HG02588 (cell line): ENCODE measurements around the gene PROM1.

Experiments
- ATAC-seq: cut with Tn5 transposase; IDR thresholded peaks from one replicate; pipeline ENCODE4 v1.9.1; 2021; ENCODE audit warnings: mild to moderate bottlenecking, moderate library complexity; ENCODE audit not compliant: unreplicated experiment

The PROM1 gene

DNA sequence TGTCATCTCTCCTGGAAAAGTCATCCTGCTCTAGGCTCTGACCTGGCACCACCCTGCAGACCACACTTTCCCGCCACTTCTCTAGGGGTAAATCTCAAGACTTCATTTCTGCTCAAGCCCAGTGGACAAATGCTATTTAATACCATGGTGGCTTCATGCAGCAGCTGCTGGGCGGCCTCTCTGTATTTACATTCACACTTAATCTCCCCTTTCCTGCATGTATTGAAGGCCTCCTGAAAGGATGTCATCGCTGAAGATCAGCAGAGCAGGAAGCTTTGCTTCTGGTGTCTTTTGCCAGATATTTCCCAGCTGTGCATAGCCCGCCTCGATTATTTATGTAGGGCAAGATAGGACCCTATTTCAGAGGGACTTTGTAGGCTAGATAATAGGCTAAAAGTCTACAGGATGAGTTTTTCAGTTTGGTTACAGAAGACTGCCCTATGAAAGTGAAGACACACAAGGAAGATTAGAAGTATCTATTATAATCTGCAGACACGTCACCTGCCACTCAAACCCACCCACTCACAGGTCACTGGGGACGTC, 17.2 kb downstream of the PROM1 start:
- ATAC-seq, result no peak

DNA sequence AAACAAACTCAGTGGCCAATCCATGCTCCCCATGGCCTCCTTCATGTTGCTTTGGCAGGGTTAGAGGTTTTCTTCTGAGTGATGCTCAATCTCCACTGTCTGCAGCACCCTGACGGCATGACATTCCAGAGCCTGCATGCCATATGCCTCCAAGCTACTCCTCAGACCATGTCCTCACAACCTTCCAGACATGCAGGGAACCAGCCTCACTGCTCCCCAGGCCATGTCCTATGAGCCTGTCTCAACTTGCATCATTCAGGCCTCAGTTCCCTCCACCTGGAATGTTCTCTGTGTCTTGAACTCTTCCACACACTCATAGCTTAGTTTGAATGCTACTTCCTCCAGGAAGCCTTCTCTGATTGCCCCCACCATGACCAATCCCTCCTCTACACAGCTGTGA, 18.8 kb downstream of the PROM1 start:
- ATAC-seq, result no peak

DNA sequence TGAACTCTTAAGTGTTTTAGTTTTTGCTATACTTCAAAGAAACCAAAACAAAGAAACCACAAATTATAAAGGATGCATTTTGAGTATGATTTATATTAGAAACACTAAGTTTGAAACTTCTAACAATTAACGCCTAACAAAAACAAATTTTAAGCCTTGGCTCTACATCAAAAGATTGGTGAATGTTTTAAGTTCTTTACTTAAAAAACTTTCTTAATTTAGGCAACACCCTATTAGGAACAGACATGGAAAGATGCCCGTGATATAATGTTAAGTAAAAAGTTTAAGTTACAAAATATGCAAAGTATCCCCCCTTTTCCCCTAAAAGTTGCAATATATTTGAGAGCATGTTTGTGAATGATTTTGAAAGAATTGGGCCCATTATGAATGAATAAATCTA, 21.2 kb downstream of the PROM1 start:
- no peak for ATAC-seq

DNA sequence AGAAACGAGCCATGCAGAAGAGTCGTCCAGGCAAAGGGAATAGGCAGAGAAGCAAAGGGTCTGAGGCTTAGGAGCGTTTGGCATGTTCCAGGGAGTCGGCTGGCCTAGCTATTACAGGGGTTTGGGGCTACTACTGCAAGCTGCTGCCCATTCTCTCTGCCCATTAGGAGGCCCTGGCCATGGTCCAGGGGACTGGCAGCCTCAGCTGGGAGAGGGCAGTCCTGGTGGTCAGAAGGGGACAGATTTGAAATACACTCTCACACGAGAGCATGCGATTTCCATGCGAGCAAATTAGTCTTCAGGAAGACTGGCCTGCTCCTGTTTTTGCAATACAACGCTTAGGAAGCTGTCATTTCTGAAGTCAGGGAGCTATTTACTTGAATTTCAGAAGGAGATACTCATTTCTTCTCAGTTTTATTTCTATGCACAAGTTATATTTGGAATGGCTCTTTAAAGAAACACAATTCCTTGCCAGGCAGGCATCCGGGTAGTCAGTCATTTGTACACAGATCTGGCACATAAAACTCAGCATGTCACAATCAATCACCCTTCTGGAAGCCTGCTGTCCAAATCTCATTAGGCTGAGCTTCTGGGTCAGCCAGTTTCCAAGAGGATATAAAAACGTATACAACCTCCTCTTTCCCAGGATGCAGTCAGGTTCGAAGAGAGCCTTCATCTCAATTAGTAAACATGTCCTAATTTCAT, 27.0 kb downstream of the PROM1 start:
- no peak for ATAC-seq

DNA sequence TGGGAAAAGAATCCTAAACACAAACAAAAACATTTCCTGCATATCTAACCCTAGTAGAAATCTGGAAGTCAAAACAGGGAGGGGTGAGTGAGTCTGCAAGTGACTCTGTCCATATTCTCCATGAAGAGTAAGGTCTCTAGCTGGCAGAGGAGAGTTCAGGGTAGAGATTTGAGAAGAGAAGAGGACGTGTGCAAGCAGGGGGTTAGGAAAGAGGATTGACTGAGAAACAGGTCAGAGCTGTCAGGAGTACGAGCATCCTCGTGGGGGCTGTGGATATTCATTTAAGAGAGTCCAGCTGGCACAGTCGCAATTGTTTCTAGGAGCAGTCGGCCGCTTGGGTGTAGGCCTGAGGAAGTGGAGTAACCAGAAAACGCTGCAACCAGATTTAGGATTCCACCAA, 27.9 kb downstream of the PROM1 start:
- no peak for ATAC-seq

DNA sequence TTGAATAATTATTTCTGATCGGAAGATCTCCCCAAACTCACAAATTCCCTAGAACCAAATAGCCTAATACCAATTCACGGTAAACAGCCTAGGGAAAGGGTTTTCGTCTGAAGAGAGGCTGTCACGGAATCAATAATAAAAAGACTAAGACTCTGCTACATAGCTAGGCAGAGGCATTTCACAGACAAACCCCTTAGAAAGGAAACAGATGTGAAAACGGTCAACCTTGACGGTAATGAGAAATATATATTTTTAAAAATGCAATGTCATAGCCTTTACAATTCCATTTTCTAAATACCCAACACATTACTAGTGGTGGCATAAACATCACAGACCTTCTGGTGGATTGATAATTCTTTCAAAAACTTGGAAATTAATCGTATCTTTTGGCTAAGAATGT, 28.4 kb downstream of the PROM1 start:
- ATAC-seq, result no peak

DNA sequence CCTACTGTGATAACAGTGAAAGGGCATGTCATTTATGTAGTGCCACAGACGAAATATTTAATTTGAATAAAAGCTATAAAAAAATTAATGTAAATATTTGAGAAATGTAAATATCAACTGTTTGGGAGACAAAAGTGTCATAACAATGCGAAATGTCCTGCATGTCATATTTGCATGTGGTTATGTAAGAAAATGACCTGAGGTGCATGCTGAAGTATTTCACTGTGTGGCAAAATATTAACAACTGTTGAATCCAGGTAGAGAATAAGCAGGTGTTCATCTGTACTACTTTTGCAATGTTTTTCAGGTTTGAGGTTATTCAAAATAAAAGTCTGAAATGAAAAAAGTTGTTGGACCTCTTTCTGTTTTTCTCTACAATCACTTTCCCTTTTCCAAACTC, 30.9 kb downstream of the PROM1 start:
- ATAC-seq, result no peak

DNA sequence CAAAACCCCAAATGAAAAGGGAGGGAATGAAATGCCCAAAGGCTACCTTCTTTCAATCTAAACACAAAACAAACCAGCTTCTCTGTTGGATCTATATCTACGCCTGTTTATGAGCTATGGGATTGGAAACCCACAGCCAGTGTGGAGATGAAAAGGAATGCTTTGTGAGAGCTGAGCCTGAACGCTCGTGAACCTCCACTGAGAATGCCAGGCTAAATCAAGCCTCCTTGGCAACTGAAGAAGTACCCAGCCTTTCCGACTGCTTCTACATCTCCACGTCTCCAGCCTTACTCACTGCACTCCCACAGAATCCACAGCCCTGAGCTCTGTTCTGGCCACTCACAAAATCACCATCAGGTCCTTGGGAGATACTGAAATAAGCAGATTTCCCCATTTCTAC, 31.8 kb downstream of the PROM1 start:
- ATAC-seq, result no peak

DNA sequence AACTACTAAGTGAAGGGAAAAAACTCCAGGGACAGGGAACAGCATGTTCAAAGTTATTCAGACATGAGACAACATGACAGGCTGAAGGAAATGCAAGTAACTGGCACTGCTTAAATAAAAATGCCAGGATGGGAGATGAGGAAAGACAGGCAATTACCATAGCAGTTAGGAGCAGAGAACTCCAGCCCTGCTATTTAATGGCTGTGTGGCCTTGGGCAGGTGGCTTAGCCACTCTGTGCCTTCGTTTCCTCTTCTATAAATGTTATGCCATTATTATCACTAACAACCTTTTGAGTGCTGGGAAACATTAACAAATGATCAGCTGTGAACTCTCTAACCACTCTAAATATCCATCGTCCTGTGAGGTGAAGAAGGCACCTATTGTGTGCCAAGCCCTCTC, 32.7 kb downstream of the PROM1 start:
- no peak for ATAC-seq

DNA sequence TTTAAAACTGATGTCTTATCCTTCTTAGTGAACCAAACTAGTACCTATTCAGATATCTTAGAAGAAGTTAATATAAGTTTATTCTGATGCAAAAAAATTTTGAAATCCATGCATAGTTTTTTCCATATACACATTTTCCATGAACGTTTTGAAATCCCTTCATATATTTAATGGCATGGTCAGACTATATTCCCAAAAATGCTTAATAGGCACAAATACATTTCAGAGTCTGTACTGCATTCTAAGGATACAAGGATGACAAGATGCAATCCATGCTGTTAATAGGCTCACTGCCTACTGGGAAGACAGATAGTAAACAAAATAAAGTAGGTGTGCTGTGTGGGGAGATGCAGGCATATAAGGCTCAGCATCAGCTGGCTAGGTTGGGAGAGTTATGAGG, 33.2 kb downstream of the PROM1 start:
- ATAC-seq, result no peak

DNA sequence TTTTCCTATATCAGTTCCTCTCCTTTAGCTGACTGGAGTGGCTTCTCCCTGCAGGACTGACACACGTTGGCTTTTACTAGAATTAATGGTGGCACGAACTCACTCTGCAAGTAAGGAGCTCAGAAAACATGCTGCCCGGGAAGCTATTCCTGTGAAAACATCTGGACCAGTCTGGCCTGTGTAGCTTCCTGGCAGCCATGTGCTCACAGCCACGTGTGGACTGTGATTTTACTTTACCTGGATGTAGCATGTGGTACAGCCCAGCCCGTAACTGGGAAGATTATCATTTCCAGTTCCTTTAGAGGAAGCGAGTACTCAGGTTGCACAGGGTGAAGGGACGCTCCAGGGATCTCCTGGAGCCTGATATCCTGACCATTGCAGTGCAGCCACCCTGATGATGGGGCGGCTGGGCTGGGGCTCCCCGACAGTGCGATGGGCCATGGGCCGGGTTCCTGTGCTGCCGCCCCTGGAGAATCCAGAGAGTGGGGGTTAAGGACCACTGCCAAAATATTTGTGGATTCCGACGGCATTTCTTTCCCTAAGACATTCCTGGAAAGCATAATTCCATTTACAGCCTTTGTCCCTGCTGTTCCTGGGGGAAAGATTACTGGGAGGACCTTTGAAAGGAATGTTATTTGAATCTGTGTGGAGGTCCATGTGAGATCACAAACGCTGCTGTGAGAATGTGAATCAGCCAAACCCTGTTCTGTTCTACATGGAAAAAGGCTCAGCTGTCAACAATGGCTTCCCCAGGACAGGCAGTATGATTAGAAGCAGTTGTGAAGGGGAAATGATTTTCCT, 35.0 kb downstream of the PROM1 start:
- no peak for ATAC-seq

DNA sequence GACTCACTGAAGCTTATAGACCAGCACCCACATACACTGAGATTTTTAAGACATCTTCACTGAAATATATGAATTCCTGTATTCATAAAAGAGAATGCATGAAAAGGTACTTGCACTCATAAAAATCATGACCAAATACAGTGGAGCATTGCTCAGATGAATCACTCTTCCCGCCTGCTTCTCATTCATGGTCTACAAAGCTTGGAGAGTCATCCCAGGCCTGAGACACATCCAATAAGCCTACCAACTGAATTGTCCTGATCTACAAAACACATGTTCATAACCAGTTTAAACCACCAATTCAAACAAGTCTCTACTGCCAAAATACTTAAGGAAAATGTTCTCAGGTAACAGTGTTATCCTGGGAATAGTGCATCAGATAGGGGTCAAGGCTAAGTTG, 38.1 kb downstream of the PROM1 start:
- no peak for ATAC-seq

DNA sequence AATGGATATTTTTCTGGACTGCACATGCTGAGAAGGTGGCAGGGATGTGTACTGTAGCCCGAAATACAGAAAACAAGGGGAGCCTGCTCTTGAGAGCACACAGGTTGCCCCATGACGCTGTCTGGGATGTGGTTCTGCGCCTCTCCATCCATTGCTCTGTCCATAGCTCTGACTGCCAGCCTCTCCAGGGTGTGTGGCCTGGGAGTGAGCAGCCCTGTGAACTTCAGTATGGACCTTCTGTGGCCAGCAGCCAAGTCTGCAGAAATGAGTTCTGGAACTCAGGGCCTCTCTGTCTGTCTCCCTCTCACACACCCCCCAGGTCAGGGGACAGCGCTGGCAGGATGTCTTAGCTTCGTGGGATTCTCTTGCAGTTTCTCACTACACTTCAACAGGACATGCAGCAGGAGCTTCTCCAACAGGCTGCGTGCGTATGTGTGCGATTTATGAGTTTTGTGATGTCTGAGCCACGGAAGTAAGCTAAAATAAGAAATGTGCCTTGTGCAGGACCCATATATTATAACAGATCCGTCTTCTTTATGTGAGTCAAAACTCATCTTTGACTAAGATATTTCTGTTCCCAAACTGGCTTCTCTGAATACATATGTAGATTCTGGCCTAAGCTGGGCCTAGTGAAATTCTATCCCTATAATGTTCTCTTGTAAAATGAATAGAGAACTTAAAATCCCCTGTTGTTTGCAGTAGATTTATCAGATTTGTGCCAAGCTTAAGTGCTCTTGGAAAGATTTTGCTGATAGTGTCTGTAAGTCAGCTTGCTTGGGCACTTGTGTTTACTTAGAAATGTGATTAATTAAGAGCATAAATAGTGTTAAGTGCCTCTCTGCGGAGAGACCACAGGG, 40.0 kb downstream of the PROM1 start:
- ATAC-seq, result no peak

DNA sequence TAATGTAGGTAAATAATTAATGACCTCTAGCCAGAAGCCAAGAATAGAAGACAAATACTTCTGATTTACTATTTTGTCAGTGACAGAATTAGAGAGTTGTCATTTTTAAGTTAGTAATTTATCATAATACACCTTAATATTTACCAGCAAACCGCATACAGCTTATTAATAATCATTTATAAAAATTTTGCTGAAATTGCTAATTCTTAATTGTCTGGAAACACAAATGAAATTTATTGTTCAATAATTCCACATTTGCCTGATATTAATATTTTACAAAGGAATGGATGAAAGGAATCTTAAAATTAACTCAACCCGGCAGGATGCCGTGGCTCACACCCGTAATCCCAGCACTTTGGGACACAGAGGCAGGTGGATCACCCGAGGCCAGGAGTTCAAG, 44.7 kb downstream of the PROM1 start:
- ATAC-seq, result no peak

DNA sequence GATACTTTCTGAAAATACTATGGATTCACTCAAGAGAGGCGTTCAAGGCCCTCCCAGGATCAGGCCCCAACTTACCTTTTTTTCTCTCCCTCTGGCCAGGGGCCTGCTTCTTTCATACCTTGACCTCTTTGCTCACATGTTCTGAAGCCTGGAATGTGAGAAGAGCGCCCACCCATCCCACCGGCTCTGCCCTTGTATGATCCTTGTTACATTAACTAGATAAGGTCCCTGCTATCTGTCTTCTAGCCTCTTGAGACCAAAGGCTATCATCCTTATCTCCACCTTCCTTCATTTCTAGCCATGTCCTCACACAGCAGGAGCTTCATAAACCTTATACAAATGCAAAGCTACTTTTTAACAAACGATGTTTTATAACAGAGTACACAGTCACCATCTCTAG, 45.9 kb downstream of the PROM1 start:
- no peak for ATAC-seq

DNA sequence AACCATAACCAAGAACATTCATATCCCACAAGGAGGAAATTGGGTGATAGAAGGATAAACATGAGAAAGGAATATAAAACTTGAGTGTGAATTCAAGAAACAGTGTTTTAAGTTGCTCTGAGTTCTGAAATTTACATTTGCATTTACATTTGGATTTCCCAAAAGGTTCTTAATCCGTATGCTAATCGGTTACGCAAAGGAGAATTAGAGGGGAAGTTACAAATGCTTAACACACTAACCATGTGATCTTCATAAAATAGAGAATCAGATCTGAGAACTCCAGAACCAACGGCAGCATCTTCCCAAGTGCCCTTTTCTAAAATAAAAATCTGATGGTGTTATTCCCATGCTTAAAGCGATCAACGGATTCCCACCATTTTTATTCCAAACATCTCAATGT, 48.0 kb downstream of the PROM1 start:
- no peak for ATAC-seq

DNA sequence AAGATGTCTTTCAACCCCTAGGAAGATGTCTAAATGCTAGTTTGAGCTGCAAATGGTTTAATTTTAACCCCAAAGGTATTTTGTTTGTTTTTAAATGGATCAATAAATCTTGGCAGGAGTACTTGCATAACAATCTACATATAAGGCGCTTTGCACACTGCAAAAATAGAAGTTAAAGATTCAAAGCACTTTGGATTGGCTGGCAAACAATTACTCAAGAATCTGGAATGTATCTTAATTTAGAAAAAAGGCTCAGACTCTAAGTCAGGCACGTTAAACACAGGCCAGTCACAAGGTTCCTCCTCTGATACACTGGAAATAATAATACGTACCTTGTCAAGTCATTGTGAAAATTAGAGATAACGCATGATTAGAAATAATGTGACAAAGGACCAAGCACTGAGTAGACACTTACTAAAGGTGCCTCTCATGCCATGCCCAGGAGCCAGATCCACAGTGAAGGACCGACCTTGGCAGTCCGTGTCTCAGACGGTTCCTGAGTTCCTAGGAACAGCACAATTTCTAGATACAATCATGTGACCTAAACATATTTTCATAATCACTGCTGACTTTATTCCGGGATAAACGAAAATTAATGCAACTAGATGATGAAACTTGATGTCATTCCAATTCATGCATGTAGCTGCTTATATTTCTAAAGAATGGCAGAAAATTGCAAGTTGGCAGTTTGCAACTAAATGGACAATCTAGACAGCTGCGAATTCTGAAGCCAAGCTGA, 49.6 kb downstream of the PROM1 start:
- no peak for ATAC-seq

DNA sequence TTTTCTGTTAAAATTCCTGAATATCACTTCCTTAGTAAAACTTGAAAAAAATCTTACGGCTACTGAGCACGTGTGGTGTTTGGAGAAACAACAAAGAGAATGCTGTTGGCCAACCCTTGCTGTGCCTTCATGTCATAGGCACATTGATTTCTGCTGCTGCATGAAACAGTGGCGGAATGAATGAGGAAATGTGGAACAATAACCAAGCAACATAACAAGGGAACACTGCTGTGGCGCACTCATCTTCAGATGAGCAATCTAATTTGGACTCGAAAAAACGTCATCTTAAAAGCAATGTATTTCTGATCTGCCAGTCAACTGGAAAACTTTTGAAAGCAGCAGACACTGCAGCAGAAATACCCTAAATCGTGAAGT, 51.4 kb downstream of the PROM1 start:
- ATAC-seq, result no peak

DNA sequence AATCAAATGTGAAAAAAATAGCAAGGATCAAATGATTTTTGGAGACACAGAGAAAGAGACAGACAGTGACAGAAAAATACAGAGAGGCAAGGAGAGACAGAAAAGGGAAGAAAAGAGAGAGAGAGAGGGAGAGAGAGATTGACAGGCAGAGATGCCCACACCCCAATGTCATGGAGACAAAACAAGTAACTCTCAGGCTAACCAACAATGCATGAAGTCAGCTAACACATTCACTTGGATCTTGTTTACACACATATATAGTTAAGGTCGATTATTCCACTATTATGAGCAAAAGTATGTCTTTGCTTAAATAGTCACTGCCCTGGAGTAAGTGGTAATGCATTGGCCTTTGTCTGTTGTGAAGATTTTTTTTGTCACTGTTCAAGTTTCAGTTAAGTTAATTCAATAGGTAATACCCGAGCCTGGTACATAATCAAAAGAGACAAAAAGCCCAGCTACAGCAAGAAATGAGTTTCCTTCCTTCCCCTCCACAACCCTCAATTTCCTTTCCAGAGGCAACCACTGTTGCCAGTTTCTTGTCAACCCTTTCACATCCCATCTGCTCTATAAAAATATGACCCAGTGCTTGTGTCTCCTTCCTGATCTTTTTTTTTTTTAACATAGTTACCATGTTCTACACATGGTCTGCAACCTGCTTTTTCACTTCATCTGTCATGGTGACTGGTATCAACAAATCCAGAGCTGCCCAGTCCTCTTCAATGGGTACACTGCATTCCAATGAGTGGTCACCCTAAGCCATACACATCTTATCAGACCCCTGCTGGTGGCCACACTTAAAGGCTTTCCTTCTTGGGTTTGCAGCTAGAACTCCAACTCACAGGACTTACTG, 52.1 kb downstream of the PROM1 start:
- no peak for ATAC-seq

DNA sequence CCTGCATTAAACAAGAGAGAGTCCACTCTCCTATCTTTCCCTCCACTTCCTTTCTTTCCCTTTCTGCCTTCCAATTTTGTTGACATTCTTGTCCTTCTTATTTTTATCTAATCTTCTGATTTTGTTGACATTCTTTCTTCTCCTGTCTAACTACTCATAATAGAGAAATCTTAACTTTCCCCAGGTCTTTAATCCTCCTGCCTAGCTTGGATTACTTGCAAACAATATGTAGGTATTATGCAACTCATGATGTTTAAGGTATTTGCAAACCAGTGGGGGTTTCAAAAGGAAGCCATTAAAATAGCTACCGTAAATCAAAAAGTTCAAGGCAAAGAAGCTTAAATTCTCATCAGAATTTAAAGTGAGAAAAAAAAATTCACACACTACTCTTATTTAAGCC, 53.9 kb downstream of the PROM1 start:
- ATAC-seq, result no peak
